Calu3 (cell line): ENCODE data around the gene CACNA1C. TPM values are rescaled to one million over a fixed set of nuclear protein-coding genes. Genes with fewer than 3 reads are reported as not detected.

Experiments used
- BruUV-seq: library from RNA; stranded (reverse); fragments of 400-500 nt; replicated peaks from 2 replicates; lab custom pipeline; 2021; lab: Mats Ljungman, UMichigan
- CTCF ChIA-PET: fragments of 300-600 bp; sonication (Branson Sonifier 250); formaldehyde crosslinking; loops from one replicate; lab custom pipeline; 2022; ENCODE audit warnings: antibody characterized with exemption; lab: Charles Lee
- DNase-seq: peaks from one replicate; pipeline ENCODE4 v3.0.0; 2022
- H3K27ac Mint-ChIP-seq: one replicate; pipeline ENCODE4 v1.8.0; 2022; ENCODE audit warnings: mixed read lengths; ENCODE audit not compliant: unreplicated experiment
- H3K27me3 Mint-ChIP-seq: one replicate; pipeline ENCODE4 v1.8.0; 2022; ENCODE audit warnings: mixed read lengths; ENCODE audit not compliant: unreplicated experiment
- H3K36me3 Mint-ChIP-seq: one replicate; pipeline ENCODE4 v1.8.0; 2022; ENCODE audit warnings: mild to moderate bottlenecking, moderate library complexity, mixed read lengths; ENCODE audit not compliant: insufficient read depth, unreplicated experiment
- H3K4me1 Mint-ChIP-seq: one replicate; pipeline ENCODE4 v1.8.0; 2022; ENCODE audit warnings: mild to moderate bottlenecking, low read depth, mixed read lengths; ENCODE audit not compliant: unreplicated experiment
- H3K4me3 Mint-ChIP-seq: one replicate; pipeline ENCODE4 v1.8.0; 2022; ENCODE audit warnings: mild to moderate bottlenecking, low read depth, moderate library complexity, mixed read lengths; ENCODE audit not compliant: unreplicated experiment
- H3K9me3 Mint-ChIP-seq: one replicate; pipeline ENCODE4 v1.8.0; 2022; ENCODE audit warnings: low read depth, mixed read lengths; ENCODE audit not compliant: unreplicated experiment
- CTCF ChIP-seq: fragments of 200-600 bp; IDR thresholded peaks from one replicate; pipeline ENCODE4 v1.8.0; 2022; ENCODE audit warnings: antibody characterized with exemption; ENCODE audit not compliant: unreplicated experiment
- intact Hi-C: fragments of 100-400 bp; cut with micrococcal nuclease; formaldehyde crosslinking; loops from one replicate; pipeline ENCODE4 v1.10.0; 2022; ENCODE audit not compliant: unreplicated experiment
- total RNA-seq: library from RNA; stranded (reverse); gene quantifications from 2 replicates; pipeline ENCODE4 v1.2.3, GENCODE V29; 2022

The CACNA1C gene
- total RNA-seq, 1 experiment from 2014 or later, result not detected

- Mint-ChIP-seq H3K4me3 (no peak overlapping the region), H3K4me1 (no peaks in the 10 kb centered on the region), H3K36me3 (no peaks in the 10 kb centered on the region), H3K27me3 (peaks cover 81% of the 10 kb centered on the region), H3K9me3 (no peaks in the 10 kb centered on the region), H3K27ac (no peak overlapping the region)
- TF ChIP-seq CTCF, result no peak
- no TSS peak for BruUV-seq
- DNase-seq, result no peak
- intact Hi-C loops, result no loop called here
- CTCF ChIA-PET, result no interaction called here
Measured at GRCh38 chr12:2445968-2446367, 393.2 kb downstream of the CACNA1C start.

GRCh38 chr12:2447861-2448260 lies 395.1 kb downstream of the CACNA1C start:
- Mint-ChIP-seq H3K27me3 (peaks cover 62% of the 10 kb centered on the region), H3K4me1 (no peaks in the 10 kb centered on the region), H3K4me3 (no peak overlapping the region), H3K9me3 (no peaks in the 10 kb centered on the region), H3K36me3 (no peaks in the 10 kb centered on the region), H3K27ac (no peak overlapping the region)
- CTCF ChIA-PET, result no interaction called here
- intact Hi-C loops, result no loop called here
- no peak for TF ChIP-seq CTCF
- DNase-seq, result no peak
- BruUV-seq, result no TSS peak

GRCh38 chr12:2449586-2449985 lies 396.8 kb downstream of the CACNA1C start:
- intact Hi-C loops, result no loop called here
- Mint-ChIP-seq H3K4me3 (no peak overlapping the region), H3K4me1 (no peaks in the 10 kb centered on the region), H3K9me3 (no peaks in the 10 kb centered on the region), H3K36me3 (no peaks in the 10 kb centered on the region), H3K27ac (no peak overlapping the region), H3K27me3 (peaks cover 50% of the 10 kb centered on the region)
- TF ChIP-seq CTCF, result no peak
- DNase-seq, result no peak
- BruUV-seq, result no TSS peak
- CTCF ChIA-PET, result no interaction called here

- Mint-ChIP-seq H3K4me1 (no peaks in the 10 kb centered on the region), H3K27ac (no peak overlapping the region), H3K4me3 (no peak overlapping the region), H3K9me3 (no peaks in the 10 kb centered on the region), H3K27me3 (peaks cover 41% of the 10 kb centered on the region), H3K36me3 (no peaks in the 10 kb centered on the region)
- DNase-seq, result no peak
- CTCF ChIA-PET, result no interaction called here
- intact Hi-C loops, result no loop called here
- BruUV-seq, result no TSS peak
- no peak for TF ChIP-seq CTCF
Measured at GRCh38 chr12:2450553-2450952, 397.8 kb downstream of the CACNA1C start.
